GM12878 (cell line): ENCODE measurements around the gene AP3D1. TPM values are rescaled to one million over a fixed set of nuclear protein-coding genes. Genes with fewer than 3 reads are reported as not detected.

Experiments
- ATAC-seq: fragments of 200-7000 bp; cut with Tn5 transposase; 3 replicates; pipeline ENCODE4 v1.9.1; 2020; ENCODE audit warnings: mild to moderate bottlenecking, moderate library complexity
- BruUV-seq: library from RNA; stranded (reverse); fragments of 400-500 nt; replicated peaks from 2 replicates; lab custom pipeline; 2021; lab: Mats Ljungman, UMichigan
- CTCF ChIA-PET: fragments of 300-600 bp; sonication (Branson Sonifier 250); formaldehyde crosslinking; extraction: SDS; loops from one replicate; lab custom pipeline; 2021; ENCODE audit warnings: inconsistent platforms; lab: Yijun Ruan, JAX
- POLR2A ChIA-PET: fragments of 350-600 bp; formaldehyde crosslinking; extraction: SDS; loops from one replicate; lab custom pipeline; 2021; ENCODE audit warnings: inconsistent platforms; lab: Charles Lee
- RAD21 ChIA-PET: fragments of 300-600 bp; sonication (Branson Sonifier 250); formaldehyde crosslinking; loops from one replicate; lab custom pipeline; 2023; ENCODE audit warnings: antibody characterized with exemption; ENCODE audit not compliant: unreplicated experiment; lab: Charles Lee
- SMC1A ChIA-PET: fragments of 300-600 bp; sonication (Branson Sonifier 250); formaldehyde crosslinking; loops from one replicate; lab custom pipeline; 2023; ENCODE audit not compliant: unreplicated experiment, uncharacterized antibody; lab: Charles Lee
- DNase-seq: peaks from one replicate; pipeline ENCODE4 v3.0.0-alpha.2; 2011; ENCODE audit warnings: low read depth, low spot score
- FAIRE-seq: peaks from 3 replicates; lab custom pipeline; 2011; peaks lifted over from hg19 to GRCh38; lab: Jason Lieb, UNC
- H2AFZ ChIP-seq: 2 replicates; pipeline ENCODE4 v1.6.0; 2011; ENCODE audit warnings: low read depth, low read length, control low read depth; ENCODE audit not compliant: control insufficient read depth
- H3K27ac ChIP-seq: 2 replicates; pipeline ENCODE4 v1.5.1; 2011; ENCODE audit warnings: control low read depth; ENCODE audit not compliant: control insufficient read depth, insufficient read depth
- H3K27me3 ChIP-seq, 2 experiments: replicated peaks in 1 of 2; 2 replicates each; pipeline versions ENCODE4 v1.6.0 to v1.6.1; 2011; ENCODE audit warnings: low read length in 1 of 2; ENCODE audit not compliant: control insufficient read depth in 2 of 2, insufficient read depth in 2 of 2
- H3K36me3 ChIP-seq, 2 experiments: 2 replicates each; pipeline ENCODE4 v1.5.1; 2011; ENCODE audit warnings: low read length in 1 of 2; ENCODE audit not compliant: control insufficient read depth in 2 of 2, insufficient read depth in 2 of 2
- H3K4me1 ChIP-seq: 2 replicates; pipeline ENCODE4 v1.6.1; 2011; ENCODE audit warnings: mild to moderate bottlenecking, low read length, moderate library complexity, mixed read lengths; ENCODE audit not compliant: control insufficient read depth, insufficient read depth
- H3K4me2 ChIP-seq: 2 replicates; pipeline ENCODE4 v1.6.0; 2011; ENCODE audit warnings: control low read depth; ENCODE audit not compliant: control insufficient read depth, insufficient read depth
- H3K4me3 ChIP-seq: fragments of 200-600 bp; sonication (generic); 2 replicates; pipeline ENCODE4 v1.5.1; 2016
- H3K79me2 ChIP-seq: 2 replicates; pipeline ENCODE4 v1.6.0; 2011; ENCODE audit warnings: low read length; ENCODE audit not compliant: control insufficient read depth, insufficient read depth
- H3K9ac ChIP-seq: 2 replicates; pipeline ENCODE4 v1.8.0; 2011; ENCODE audit warnings: low read length, control low read depth, mixed read lengths; ENCODE audit not compliant: control insufficient read depth, insufficient read depth
- H3K9me3 ChIP-seq: replicated peaks from 3 replicates; pipeline ENCODE4 v1.5.1; 2011; ENCODE audit warnings: mild to moderate bottlenecking, low read length; ENCODE audit not compliant: control insufficient read depth, insufficient read depth
- H4K20me1 ChIP-seq: 2 replicates; pipeline ENCODE4 v1.6.0; 2011; ENCODE audit not compliant: control insufficient read depth, insufficient read depth
- CREM ChIP-seq: IDR thresholded peaks from 2 replicates; pipeline ENCODE4 v1.6.1; 2014; ENCODE audit warnings: antibody characterized with exemption, low read depth
- EED ChIP-seq: sonication (generic); IDR thresholded peaks from 2 replicates; pipeline ENCODE4 v1.6.1; 2016; ENCODE audit warnings: antibody characterized with exemption, low read depth
- IKZF1 ChIP-seq: fragments of 450-650 bp; conservative IDR thresholded peaks from 2 replicates; pipeline ENCODE4 v1.6.1; 2017; ENCODE audit warnings: antibody characterized with exemption, mild to moderate bottlenecking
- MTA2 ChIP-seq: fragments of 450-650 bp; IDR thresholded peaks from 2 replicates; pipeline ENCODE4 v1.6.1; 2016; ENCODE audit warnings: low read depth, mild to moderate bottlenecking, moderate library complexity
- POLR2A ChIP-seq: IDR thresholded peaks from 2 replicates; pipeline ENCODE4 v1.6.1; 2011; ENCODE audit warnings: low read depth, mild to moderate bottlenecking, low read length
- POLR2AphosphoS2 ChIP-seq: IDR thresholded peaks from 2 replicates; pipeline ENCODE4 v1.6.1; 2011; ENCODE audit warnings: low read depth, mild to moderate bottlenecking, low read length, improper control_type of control experiment, moderate library complexity
- RCOR1 ChIP-seq: conservative IDR thresholded peaks from 2 replicates; pipeline ENCODE4 v1.6.1; 2012; ENCODE audit warnings: low read depth, low read length, improper control_type of control experiment
- STAT3 ChIP-seq: IDR thresholded peaks from 2 replicates; pipeline ENCODE4 v1.6.1; 2011; ENCODE audit warnings: low read depth, low read length, improper control_type of control experiment
- YBX1 ChIP-seq: fragments of 450-650 bp; IDR thresholded peaks from 2 replicates; pipeline ENCODE4 v1.6.1; 2016; ENCODE audit warnings: antibody characterized with exemption
- WGBS: methylation state at CpG from one replicate; pipeline ENCODE4 v1.1.6; 2016; ENCODE audit warnings: low lambda C conversion rate; ENCODE audit not compliant: insufficient replicate concordance, insufficient coverage; ENCODE audit errors: missing lambda C conversion rate; 5-methylcytosine and 5-hydroxymethylcytosine counted together
- in situ Hi-C: fragments of 300-500 bp; cut with MboI; formaldehyde crosslinking; loops from 9 replicates; pipeline ENCODE4 v1.14.3; 2018; ENCODE audit warnings: mixed read lengths
- intact Hi-C: fragments of 100-400 bp; cut with micrococcal nuclease; formaldehyde crosslinking; loops from one replicate; pipeline ENCODE4 v1.14.2; 2022; ENCODE audit not compliant: unreplicated experiment
- polyA plus RNA-seq, 11 experiments: library from polyadenylated mRNA; depleted of rRNA in 4 of 11; unstranded in 6 of 11; stranded (reverse) in 5 of 11; fragments of >200 nt; fragmentation: Nextera tagmentation in 4 of 11; fragmentation: Illumina TruSeq in 1 of 11; extraction: Ambion mirVana in 4 of 11; extraction: Trizol in 1 of 11; gene quantifications; 1 replicate in 1 of 11; 2 replicates in 10 of 11; pipeline versions ENCODE4 v1.2.1 to v1.2.3, GENCODE V29; 2011 to 2016; ENCODE audit warnings: inconsistent platforms in 2 of 11, missing spikeins in 2 of 11, low read depth in 1 of 11
- total RNA-seq, 4 experiments: library from RNA; depleted of rRNA in 3 of 4; stranded (reverse); fragments of >200 nt in 3 of 4; fragmentation: Illumina TruSeq in 1 of 4; extraction: Trizol in 1 of 4; gene quantifications; 2 replicates each; pipeline versions ENCODE4 v1.2.1 to v1.2.3, GENCODE V29; 2013 to 2021
- TF ChIP-seq, protein P1 (sequence below): IDR thresholded peaks from 2 replicates; pipeline ENCODE4 v1.6.1; 2011; ENCODE audit warnings: borderline replicate concordance, low read depth, mild to moderate bottlenecking, moderate library complexity, mixed read lengths, low read length; ENCODE audit not compliant: insufficient read depth; ENCODE audit errors: extremely low read length
- TF ChIP-seq, protein P2 (sequence below): fragments of 450-650 bp; formaldehyde crosslinking; IDR thresholded peaks from 2 replicates; pipeline ENCODE4 v1.4.0; 2022; ENCODE audit warnings: mild to moderate bottlenecking, moderate library complexity
- TF ChIP-seq, protein P3 (sequence below): fragments of 450-650 bp; IDR thresholded peaks from 2 replicates; pipeline ENCODE4 v1.6.1; 2017; ENCODE audit warnings: antibody characterized with exemption, mild to moderate bottlenecking, moderate library complexity

AP3D1 gene
- total and polyA plus RNA-seq, 10 of the 15 experiments (the other 5 are each of a cell fraction or from before 2014, with no cell fraction given), result 1.5 to 108 (median 59.1) TPM

DNA sequence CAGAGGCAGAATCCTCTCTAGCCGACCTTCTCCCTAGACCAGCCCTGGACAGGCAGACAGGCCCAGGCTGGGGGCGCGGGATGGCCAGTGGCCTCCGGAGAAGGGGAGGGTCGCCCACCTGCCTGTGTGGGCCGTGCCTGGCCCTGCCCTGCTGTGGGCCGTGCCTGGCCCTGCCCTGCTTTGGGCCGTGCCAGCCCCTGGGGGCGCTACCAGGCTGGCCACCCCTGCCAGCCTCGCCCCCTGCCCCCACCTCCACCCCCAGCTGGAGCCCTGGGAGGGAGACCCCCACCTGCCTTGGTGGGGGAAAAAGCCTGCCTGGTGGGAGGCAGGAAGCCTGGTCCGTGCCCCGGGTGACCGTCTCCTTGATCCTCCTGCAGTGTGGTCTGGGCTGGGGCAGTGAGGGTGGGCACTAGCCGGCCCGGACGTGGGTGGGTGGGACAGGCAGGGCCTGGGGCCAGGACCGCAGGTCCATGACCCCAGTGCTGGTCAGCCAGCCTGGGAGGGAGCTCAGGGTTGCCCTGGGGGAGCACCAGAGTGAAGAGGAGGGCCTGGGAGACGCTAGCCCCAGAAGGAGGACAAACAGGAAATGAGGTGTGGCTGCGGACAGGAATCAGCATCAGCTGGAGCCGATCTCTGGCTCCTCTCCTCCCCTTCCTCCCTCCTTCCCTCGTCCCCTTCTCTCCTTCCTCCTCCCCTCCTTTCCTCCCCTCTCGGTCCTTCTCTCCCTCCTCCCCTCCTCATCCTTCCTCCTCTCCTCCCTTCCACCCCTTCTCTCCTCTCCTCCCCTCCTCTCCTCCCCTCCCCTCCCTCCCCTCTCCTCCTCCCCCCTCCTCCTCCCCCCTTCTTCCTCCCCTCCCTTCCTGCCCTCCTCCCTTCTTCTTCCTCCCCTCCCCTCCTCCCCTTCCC is 95.2 kb downstream of the AP3D1 start:
- H3K9ac ChIP-seq, result peak overlapping the region; percentile 64; the same call in 1 of the 2 replicates
- H3K4me2 ChIP-seq, result peak overlapping the region; percentile 66
- CTCF ChIA-PET, result interaction anchor here (0.6 to 1.4 kb wide), 2 partner anchors 13 to 38 kb away, joined by 4 to 6 read pairs; no protein-coding TSS in a partner anchor
- peak overlapping the region; percentile 46; the same call in 1 of the 2 replicates for H2AFZ ChIP-seq
- SMC1A ChIA-PET, result interaction anchor here (1.3 kb wide), 1 partner anchor 28 kb away, joined by 7 read pairs; no protein-coding TSS in a partner anchor
- ATAC-seq, result peak; percentile 8
- DNase-seq, result no peak
- peak overlapping the region; percentile 80 for H3K27ac ChIP-seq
- intact Hi-C loops, result loop anchor here (1.0 kb wide), 1 partner anchor 34 kb away; no protein-coding TSS in a partner anchor
- peaks cover 18% of the 10 kb centered on the region for H3K79me2 ChIP-seq
- in situ Hi-C loops, result no loop called here
- BruUV-seq, result no TSS peak
- H3K9me3 ChIP-seq, result no peaks in the 10 kb centered on the region
- no peaks in the 10 kb centered on the region for H3K36me3 ChIP-seq
- 2% methylated on average over 15 of the region's 22 CpGs for WGBS
- no peaks in the 10 kb centered on the region for H3K27me3 ChIP-seq
- RAD21 ChIA-PET, result interaction anchor here (0.6 to 1.1 kb wide), 3 partner anchors 12 to 159 kb away, joined by 3 read pairs; no protein-coding TSS in a partner anchor
- H4K20me1 ChIP-seq, result no peaks in the 10 kb centered on the region
- peaks cover 57% of the 10 kb centered on the region for H3K4me1 ChIP-seq
- H3K4me3 ChIP-seq, result 0 out of 2 replicates have a peak overlapping the region, but pooled peaks have one; percentile 22
- POLR2A ChIA-PET, result interaction anchor here (0.6 to 6.0 kb wide), 2 partner anchors 32 to 36 kb away, joined by 3 to 110 read pairs; partner anchors contain the start of gene MOB3A
- peak; percentile 74 for FAIRE-seq
- TF ChIP-seq MTA2 (peak; percentile 45; the same call in 1 of the 2 replicates), IKZF1 (peak; percentile 35; the same call in 1 of the 2 replicates), POLR2AphosphoS2 (no peak), YBX1 (no peak), STAT3 (no peak), RCOR1 (no peak), EED (peak; percentile 36; the same call in 1 of the 2 replicates), CREM (peak; percentile 17; the same call in 1 of the 2 replicates), POLR2A (peak; percentile 47; the same call in 1 of the 2 replicates)
- TF ChIP-seq, protein P1, sequence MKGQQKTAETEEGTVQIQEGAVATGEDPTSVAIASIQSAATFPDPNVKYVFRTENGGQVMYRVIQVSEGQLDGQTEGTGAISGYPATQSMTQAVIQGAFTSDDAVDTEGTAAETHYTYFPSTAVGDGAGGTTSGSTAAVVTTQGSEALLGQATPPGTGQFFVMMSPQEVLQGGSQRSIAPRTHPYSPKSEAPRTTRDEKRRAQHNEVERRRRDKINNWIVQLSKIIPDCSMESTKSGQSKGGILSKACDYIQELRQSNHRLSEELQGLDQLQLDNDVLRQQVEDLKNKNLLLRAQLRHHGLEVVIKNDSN, result no peak
- TF ChIP-seq, protein P2, sequence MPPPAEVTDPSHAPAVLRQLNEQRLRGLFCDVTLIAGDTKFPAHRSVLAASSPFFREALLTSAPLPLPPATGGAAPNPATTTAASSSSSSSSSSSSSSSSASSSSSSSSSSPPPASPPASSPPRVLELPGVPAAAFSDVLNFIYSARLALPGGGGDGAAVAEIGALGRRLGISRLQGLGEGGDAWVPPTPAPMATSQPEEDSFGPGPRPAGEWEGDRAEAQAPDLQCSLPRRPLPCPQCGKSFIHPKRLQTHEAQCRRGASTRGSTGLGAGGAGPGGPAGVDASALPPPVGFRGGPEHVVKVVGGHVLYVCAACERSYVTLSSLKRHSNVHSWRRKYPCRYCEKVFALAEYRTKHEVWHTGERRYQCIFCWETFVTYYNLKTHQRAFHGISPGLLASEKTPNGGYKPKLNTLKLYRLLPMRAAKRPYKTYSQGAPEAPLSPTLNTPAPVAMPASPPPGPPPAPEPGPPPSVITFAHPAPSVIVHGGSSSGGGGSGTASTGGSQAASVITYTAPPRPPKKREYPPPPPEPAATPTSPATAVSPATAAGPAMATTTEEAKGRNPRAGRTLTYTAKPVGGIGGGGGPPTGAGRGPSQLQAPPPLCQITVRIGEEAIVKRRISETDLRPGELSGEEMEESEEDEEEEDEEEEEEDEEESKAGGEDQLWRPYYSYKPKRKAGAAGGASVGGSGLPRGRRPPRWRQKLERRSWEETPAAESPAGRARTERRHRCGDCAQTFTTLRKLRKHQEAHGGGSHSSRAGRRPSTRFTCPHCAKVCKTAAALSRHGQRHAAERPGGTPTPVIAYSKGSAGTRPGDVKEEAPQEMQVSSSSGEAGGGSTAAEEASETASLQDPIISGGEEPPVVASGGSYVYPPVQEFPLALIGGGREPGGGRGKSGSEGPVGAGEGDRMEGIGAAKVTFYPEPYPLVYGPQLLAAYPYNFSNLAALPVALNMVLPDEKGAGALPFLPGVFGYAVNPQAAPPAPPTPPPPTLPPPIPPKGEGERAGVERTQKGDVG (CRISPR knock-in tag), result no peak
- TF ChIP-seq, protein P3, sequence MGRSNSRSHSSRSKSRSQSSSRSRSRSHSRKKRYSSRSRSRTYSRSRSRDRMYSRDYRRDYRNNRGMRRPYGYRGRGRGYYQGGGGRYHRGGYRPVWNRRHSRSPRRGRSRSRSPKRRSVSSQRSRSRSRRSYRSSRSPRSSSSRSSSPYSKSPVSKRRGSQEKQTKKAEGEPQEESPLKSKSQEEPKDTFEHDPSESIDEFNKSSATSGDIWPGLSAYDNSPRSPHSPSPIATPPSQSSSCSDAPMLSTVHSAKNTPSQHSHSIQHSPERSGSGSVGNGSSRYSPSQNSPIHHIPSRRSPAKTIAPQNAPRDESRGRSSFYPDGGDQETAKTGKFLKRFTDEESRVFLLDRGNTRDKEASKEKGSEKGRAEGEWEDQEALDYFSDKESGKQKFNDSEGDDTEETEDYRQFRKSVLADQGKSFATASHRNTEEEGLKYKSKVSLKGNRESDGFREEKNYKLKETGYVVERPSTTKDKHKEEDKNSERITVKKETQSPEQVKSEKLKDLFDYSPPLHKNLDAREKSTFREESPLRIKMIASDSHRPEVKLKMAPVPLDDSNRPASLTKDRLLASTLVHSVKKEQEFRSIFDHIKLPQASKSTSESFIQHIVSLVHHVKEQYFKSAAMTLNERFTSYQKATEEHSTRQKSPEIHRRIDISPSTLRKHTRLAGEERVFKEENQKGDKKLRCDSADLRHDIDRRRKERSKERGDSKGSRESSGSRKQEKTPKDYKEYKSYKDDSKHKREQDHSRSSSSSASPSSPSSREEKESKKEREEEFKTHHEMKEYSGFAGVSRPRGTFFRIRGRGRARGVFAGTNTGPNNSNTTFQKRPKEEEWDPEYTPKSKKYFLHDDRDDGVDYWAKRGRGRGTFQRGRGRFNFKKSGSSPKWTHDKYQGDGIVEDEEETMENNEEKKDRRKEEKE, result no peak
